Activated CD4-positive, alpha-beta T cell treated with anti-CD3 and anti-CD28 coated beads, Interleukin-2, amount 10 ng/mL, durations not matched to agents 24 days and 14 days (primary cell): ENCODE measurements around the gene DLL1. TPM values are rescaled to one million over a fixed set of nuclear protein-coding genes. Genes with fewer than 3 reads are reported as not detected.
A peak's percentile ranks its signal among the peaks of the same experiment; 100 is the strongest.
"Not testable (repeated sequence)": the region's sequence is repeated elsewhere in the genome, so short reads cannot be mapped to it uniquely, and the experiment has no call there.

Experiments
- DNase-seq: peaks from one replicate; pipeline ENCODE4 v3.0.0; 2022
- H3K27ac Mint-ChIP-seq: one replicate; pipeline ENCODE4 v1.8.0; 2022; ENCODE audit warnings: mild to moderate bottlenecking, mixed read lengths
- H3K27me3 Mint-ChIP-seq: one replicate; pipeline ENCODE4 v1.8.0; 2022; ENCODE audit warnings: mixed read lengths
- H3K36me3 Mint-ChIP-seq: one replicate; pipeline ENCODE4 v1.8.0; 2022; ENCODE audit warnings: low read depth, mild to moderate bottlenecking, mixed read lengths
- H3K4me1 Mint-ChIP-seq: one replicate; pipeline ENCODE4 v1.8.0; 2021; ENCODE audit warnings: mixed read lengths
- H3K4me3 Mint-ChIP-seq: one replicate; pipeline ENCODE4 v1.8.0; 2022; ENCODE audit warnings: mild to moderate bottlenecking, moderate library complexity, mixed read lengths
- H3K9me3 Mint-ChIP-seq: one replicate; pipeline ENCODE4 v1.8.0; 2021; ENCODE audit warnings: mixed read lengths
- intact Hi-C: fragments of 100-400 bp; cut with micrococcal nuclease; formaldehyde crosslinking; loops from one replicate; pipeline ENCODE4 v1.15.1; 2023
- total RNA-seq: library from RNA; stranded (reverse); gene quantifications from 2 replicates; pipeline ENCODE4 v1.2.3, GENCODE V29; 2022

The DLL1 gene
- total RNA-seq: 0.17 TPM in 1 of 2 replicates, not detected in the other

- intact Hi-C loops: loop anchor here (10.0 kb wide), 1 partner anchor 146 kb away; no protein-coding TSS in a partner anchor
- peak; percentile 76 for DNase-seq
- Mint-ChIP-seq H3K9me3 (no peaks in the 10 kb centered on the region), H3K27me3 (peaks cover 72% of the 10 kb centered on the region), H3K36me3 (peaks cover 2% of the 10 kb centered on the region), H3K4me1 (peaks cover 28% of the 10 kb centered on the region), H3K4me3 (peak within 1 kb of the TSS; percentile 89), H3K27ac (no peak within 1 kb of the TSS)
Measured at GRCh38 chr6:170290296-170291128, at the start of gene DLL1. Gene DLL1, minus strand, starts transcription at chr6:170291078. Its CDS starts 939 bp downstream, at chr6:170290139.

GRCh38 chr6:170335199-170335598 lies 44.3 kb upstream of the DLL1 start:
- intact Hi-C loops, H3K4me3 Mint-ChIP-seq, H3K27ac Mint-ChIP-seq, H3K27me3 Mint-ChIP-seq, DNase-seq, H3K9me3 Mint-ChIP-seq: not testable (repeated sequence)
- Mint-ChIP-seq H3K36me3 (peaks cover 51% of the 10 kb centered on the region), H3K4me1 (peaks cover 12% of the 10 kb centered on the region)

GRCh38 chr6:170329321-170329720 lies 38.4 kb upstream of the DLL1 start:
- peaks cover 50% of the 10 kb centered on the region for H3K36me3 Mint-ChIP-seq
- H3K27me3 Mint-ChIP-seq: no peaks in the 10 kb centered on the region
- H3K4me1 Mint-ChIP-seq: peaks cover 6% of the 10 kb centered on the region
- DNase-seq: no peak
- H3K4me3 Mint-ChIP-seq: no peak overlapping the region
- intact Hi-C loops: no loop called here
- no peaks in the 10 kb centered on the region for H3K9me3 Mint-ChIP-seq
- H3K27ac Mint-ChIP-seq: no peak overlapping the region

- Mint-ChIP-seq H3K27ac (no peak overlapping the region), H3K9me3 (no peaks in the 10 kb centered on the region), H3K4me3 (no peak overlapping the region), H3K4me1 (peaks cover 6% of the 10 kb centered on the region), H3K36me3 (peaks cover 36% of the 10 kb centered on the region), H3K27me3 (no peaks in the 10 kb centered on the region)
- intact Hi-C loops: no loop called here
- no peak for DNase-seq
Measured at GRCh38 chr6:170317718-170318117, 26.8 kb upstream of the DLL1 start.

- H3K36me3 Mint-ChIP-seq: peaks cover 33% of the 10 kb centered on the region
- H3K9me3 Mint-ChIP-seq: no peaks in the 10 kb centered on the region
- DNase-seq: no peak
- H3K4me1 Mint-ChIP-seq: peaks cover 3% of the 10 kb centered on the region
- H3K4me3 Mint-ChIP-seq: no peak overlapping the region
- intact Hi-C loops: no loop called here
- no peaks in the 10 kb centered on the region for H3K27me3 Mint-ChIP-seq
- H3K27ac Mint-ChIP-seq: no peak overlapping the region
Measured at GRCh38 chr6:170317076-170317475, 26.2 kb upstream of the DLL1 start.

GRCh38 chr6:170316071-170316470 lies 25.2 kb upstream of the DLL1 start:
- Mint-ChIP-seq H3K27me3 (no peaks in the 10 kb centered on the region), H3K36me3 (peaks cover 33% of the 10 kb centered on the region), H3K4me1 (peaks cover 8% of the 10 kb centered on the region), H3K4me3 (no peak overlapping the region), H3K27ac (no peak overlapping the region), H3K9me3 (no peaks in the 10 kb centered on the region)
- intact Hi-C loops: no loop called here
- no peak for DNase-seq

GRCh38 chr6:170314983-170315382 lies 24.1 kb upstream of the DLL1 start:
- Mint-ChIP-seq H3K27me3 (no peaks in the 10 kb centered on the region), H3K4me1 (peaks cover 14% of the 10 kb centered on the region), H3K36me3 (peaks cover 32% of the 10 kb centered on the region), H3K9me3 (no peaks in the 10 kb centered on the region), H3K27ac (no peak overlapping the region), H3K4me3 (no peak overlapping the region)
- DNase-seq: no peak
- intact Hi-C loops: no loop called here

- Mint-ChIP-seq H3K4me1 (peaks cover 16% of the 10 kb centered on the region), H3K27ac (no peak overlapping the region), H3K4me3 (no peak overlapping the region), H3K9me3 (no peaks in the 10 kb centered on the region), H3K36me3 (peaks cover 25% of the 10 kb centered on the region), H3K27me3 (no peaks in the 10 kb centered on the region)
- DNase-seq: no peak
- intact Hi-C loops: no loop called here
Measured at GRCh38 chr6:170313716-170314295, 22.9 kb upstream of the DLL1 start.

GRCh38 chr6:170312876-170313275 lies 22.0 kb upstream of the DLL1 start:
- H3K27ac Mint-ChIP-seq: no peak overlapping the region
- H3K36me3 Mint-ChIP-seq: peaks cover 26% of the 10 kb centered on the region
- H3K4me1 Mint-ChIP-seq: peaks cover 24% of the 10 kb centered on the region
- no peak overlapping the region for H3K4me3 Mint-ChIP-seq
- no peaks in the 10 kb centered on the region for H3K9me3 Mint-ChIP-seq
- intact Hi-C loops: no loop called here
- no peak for DNase-seq
- H3K27me3 Mint-ChIP-seq: no peaks in the 10 kb centered on the region

- H3K4me3 Mint-ChIP-seq: no peak overlapping the region
- intact Hi-C loops: no loop called here
- peaks cover 25% of the 10 kb centered on the region for H3K36me3 Mint-ChIP-seq
- H3K4me1 Mint-ChIP-seq: peaks cover 33% of the 10 kb centered on the region
- no peak for DNase-seq
- no peaks in the 10 kb centered on the region for H3K27me3 Mint-ChIP-seq
- no peak overlapping the region for H3K27ac Mint-ChIP-seq
- no peaks in the 10 kb centered on the region for H3K9me3 Mint-ChIP-seq
Measured at GRCh38 chr6:170311696-170312095, 20.8 kb upstream of the DLL1 start.

- Mint-ChIP-seq H3K4me1 (peaks cover 33% of the 10 kb centered on the region), H3K9me3 (no peaks in the 10 kb centered on the region), H3K4me3 (peak overlapping the region; percentile 26), H3K36me3 (peaks cover 24% of the 10 kb centered on the region), H3K27ac (no peak overlapping the region), H3K27me3 (peaks cover 18% of the 10 kb centered on the region)
- intact Hi-C loops: loop anchor here (5.0 to 10.0 kb wide), 5 partner anchors 216 to 606 kb away; partner anchors contain the start of genes C6orf120, DYNLT2, ERMARD and PDCD2
- no peak for DNase-seq
Measured at GRCh38 chr6:170308761-170309160, 17.9 kb upstream of the DLL1 start.

GRCh38 chr6:170307080-170307545 lies 16.2 kb upstream of the DLL1 start:
- peaks cover 21% of the 10 kb centered on the region for H3K36me3 Mint-ChIP-seq
- DNase-seq: no peak
- H3K27me3 Mint-ChIP-seq: peaks cover 31% of the 10 kb centered on the region
- peak overlapping the region; percentile 94 for H3K27ac Mint-ChIP-seq
- intact Hi-C loops: loop anchor here (2.0 to 10.0 kb wide), 8 partner anchors 14 to 605 kb away; partner anchors contain the start of genes C6orf120, DYNLT2, ERMARD and PDCD2
- H3K4me3 Mint-ChIP-seq: peak overlapping the region; percentile 94
- H3K4me1 Mint-ChIP-seq: peaks cover 31% of the 10 kb centered on the region
- H3K9me3 Mint-ChIP-seq: no peaks in the 10 kb centered on the region

GRCh38 chr6:170306324-170307079 lies 15.6 kb upstream of the DLL1 start, which contains the start of gene FAM120B:
Gene FAM120B, plus strand, starts transcription at chr6:170306758. Its CDS starts 10,633 bp downstream, at chr6:170317391.
- Mint-ChIP-seq H3K9me3 (peaks cover 4% of the 10 kb centered on the region), H3K36me3 (peaks cover 22% of the 10 kb centered on the region), H3K27me3 (peaks cover 36% of the 10 kb centered on the region), H3K27ac (peak within 1 kb of the TSS; percentile 94), H3K4me1 (peaks cover 31% of the 10 kb centered on the region), H3K4me3 (peak within 1 kb of the TSS; percentile 94)
- intact Hi-C loops: loop anchor here (1.0 to 10.0 kb wide), 9 partner anchors 14 to 604 kb away; partner anchors contain the start of genes C6orf120, DYNLT2, ERMARD and PDCD2
- peak; percentile 99 for DNase-seq
